Amniotic epithelial cell (primary cell): Measurements from ENCODE around the gene DNAH8.

Source experiments
- DNase-seq: peaks from one replicate; pipeline ENCODE4 v3.0.0-alpha.2; 2010; ENCODE audit warnings: low read depth

Gene DNAH8

GRCh38 chr6:39018103-39018502, 303.0 kb downstream of the DNAH8 start:
- no peak for DNase-seq

DNA sequence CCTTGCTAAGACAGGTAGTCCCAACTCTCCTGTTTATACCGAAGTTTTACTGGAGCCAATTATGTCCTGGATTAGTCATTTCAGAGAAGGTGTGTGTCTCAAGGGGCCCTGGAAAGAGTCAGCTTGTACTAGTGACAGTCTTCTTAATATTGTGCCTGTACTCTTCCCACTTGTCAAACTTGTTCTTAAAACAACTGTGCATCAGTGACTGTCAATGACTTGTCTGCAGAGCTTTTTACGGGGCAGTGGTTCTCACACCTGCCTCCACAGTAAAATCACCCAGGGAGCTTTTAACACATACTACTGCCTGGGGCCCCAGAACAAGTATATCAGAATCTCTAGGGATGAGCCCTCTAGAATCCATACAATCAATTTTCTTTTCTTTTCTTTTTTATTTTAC, 305.0 kb downstream of the DNAH8 start:
- no peak for DNase-seq

GRCh38 chr6:39021041-39021440, 305.9 kb downstream of the DNAH8 start:
- no peak for DNase-seq

- no peak for DNase-seq
These were observed 306.7 kb downstream of the DNAH8 start for GRCh38 chr6:39021779-39022178.

DNA sequence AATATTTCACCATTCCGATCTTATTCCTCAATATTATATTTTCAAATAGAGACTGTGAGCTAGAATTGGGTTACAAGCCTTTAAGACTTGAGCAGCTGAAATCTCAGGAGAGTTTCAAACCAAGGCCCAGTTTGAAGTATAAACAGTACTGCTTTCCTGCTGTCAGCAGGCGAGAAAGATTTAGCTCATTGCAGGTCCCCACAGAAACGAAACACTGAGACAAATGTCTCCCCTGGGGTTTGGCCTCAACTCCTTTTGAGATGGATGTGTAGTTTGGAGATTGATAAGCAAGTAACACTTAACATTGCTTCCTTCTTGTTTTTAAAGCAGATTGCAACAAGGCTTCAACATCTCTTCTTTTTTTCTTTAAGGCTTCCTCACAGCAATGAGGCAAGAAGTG, 311.1 kb downstream of the DNAH8 start:
- no peak for DNase-seq

GRCh38 chr6:39029156-39030011, 314.3 kb downstream of the DNAH8 start:
- DNase-seq: no peak

GRCh38 chr6:39035681-39036080, 320.6 kb downstream of the DNAH8 start:
- no peak for DNase-seq

GRCh38 chr6:39037082-39037508, 322.0 kb downstream of the DNAH8 start:
- DNase-seq: no peak

GRCh38 chr6:39037707-39038106, 322.6 kb downstream of the DNAH8 start:
- no peak for DNase-seq

GRCh38 chr6:39040080-39040673, 325.1 kb downstream of the DNAH8 start:
- no peak for DNase-seq

GRCh38 chr6:39041072-39041471, 326.0 kb downstream of the DNAH8 start:
- no peak for DNase-seq

- DNase-seq: no peak
These were observed 328.7 kb downstream of the DNAH8 start for GRCh38 chr6:39043776-39044175.

DNA sequence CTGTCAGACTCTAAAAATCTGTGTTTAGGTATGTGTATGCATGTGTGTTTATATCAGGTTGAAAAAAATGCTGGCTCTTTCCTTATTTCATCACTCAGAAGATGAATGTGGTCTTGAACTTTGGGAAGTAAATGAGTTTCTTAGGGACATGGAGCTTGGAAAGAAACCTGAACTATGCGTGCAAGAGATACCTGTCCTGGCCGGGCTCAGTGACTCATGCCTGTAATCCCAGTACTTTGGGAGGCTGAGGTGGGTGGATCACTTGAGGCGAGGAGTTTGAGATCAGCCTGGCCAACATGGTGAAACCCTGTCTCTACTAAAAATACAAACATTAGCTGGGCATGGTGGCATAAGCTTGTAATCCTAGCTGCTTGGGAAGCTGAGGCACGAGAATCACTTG, 329.1 kb downstream of the DNAH8 start:
- DNase-seq: no peak

- DNase-seq: no peak
These were observed 332.6 kb downstream of the DNAH8 start for GRCh38 chr6:39047434-39048327.

DNA sequence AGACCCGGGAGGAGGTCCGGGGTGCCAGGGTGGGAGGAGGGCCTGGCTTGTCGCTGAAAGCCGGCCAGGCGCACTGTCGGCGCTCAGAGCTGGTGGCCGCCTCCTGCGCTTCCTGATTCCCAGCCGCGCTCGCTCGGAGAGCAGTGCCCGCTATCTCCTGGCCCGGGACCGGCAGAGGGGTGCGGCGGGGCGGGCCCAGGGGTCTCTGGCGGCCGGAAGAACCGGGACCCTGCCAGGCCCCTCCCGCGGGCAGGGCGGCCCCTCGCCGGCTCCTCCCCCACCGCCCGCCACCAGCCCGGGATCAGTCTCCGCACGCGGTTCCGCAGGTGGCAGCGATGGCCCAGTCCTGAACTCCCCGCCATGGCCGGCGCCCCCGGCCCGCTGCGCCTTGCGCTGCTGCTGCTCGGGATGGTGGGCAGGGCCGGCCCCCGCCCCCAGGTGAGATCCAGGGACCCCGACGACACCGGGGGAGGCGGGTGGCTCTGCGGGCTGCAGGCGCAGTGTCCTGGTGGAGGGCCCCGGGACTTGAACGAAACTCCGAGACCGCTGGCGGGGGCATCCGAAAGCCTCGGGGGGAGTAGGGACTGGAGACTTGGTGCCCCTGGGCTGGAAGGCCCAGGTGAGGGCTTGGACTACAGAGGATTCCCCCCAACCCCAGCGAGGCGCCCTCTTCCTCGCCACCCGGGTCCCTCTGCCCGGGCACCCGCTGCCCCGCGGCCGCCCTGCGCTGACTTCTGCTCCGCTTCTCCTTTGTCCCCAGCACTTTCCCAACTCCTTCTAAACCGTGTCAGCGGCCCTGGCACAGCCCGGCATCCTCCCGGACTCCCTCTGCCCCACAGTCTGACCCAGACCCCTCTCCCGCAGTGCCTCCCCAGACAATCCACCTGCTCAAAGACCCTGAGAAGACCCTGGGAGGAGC, 333.6 kb downstream of the DNAH8 start, which contains the start of gene GLP1R:
Gene GLP1R (plus strand): TSS at position 301 of the 919 bp plus-strand sequence. CDS start 60 bp downstream, at position 361.
- no peak for DNase-seq

DNA sequence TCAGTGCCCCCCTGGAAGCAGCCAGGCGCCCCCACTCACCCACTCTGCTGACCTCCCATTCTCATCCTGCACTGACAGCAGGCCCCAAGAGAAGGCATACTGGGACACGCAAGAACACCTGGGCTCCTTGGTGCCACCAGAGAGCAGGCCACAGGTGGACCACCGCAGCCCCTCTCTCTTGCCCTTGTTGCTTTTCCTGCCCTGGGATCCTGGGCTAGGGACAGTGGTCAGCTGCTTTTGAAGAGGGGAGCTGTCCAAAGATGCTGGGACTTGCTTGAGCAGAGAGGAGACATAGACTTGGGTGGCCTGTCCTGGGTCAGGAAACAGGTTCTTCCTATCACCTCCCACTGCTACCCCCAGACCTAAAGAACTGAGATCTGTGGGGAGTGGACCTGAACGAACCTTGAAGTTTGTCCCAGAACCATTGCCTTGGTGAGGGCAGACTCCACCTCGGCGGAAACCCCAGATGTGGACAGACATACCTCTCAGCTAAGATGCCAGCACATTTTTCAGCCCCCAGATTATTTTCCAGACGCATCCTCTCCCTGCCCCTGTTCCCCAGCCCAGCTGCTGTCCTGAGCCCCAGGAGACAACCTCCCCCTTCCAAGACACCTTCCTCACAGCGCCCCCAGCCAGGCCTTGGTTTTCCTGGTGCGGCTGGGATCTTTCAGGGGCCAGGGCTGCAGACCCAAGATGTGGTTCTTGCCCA, 334.6 kb downstream of the DNAH8 start:
- no peak for DNase-seq

DNA sequence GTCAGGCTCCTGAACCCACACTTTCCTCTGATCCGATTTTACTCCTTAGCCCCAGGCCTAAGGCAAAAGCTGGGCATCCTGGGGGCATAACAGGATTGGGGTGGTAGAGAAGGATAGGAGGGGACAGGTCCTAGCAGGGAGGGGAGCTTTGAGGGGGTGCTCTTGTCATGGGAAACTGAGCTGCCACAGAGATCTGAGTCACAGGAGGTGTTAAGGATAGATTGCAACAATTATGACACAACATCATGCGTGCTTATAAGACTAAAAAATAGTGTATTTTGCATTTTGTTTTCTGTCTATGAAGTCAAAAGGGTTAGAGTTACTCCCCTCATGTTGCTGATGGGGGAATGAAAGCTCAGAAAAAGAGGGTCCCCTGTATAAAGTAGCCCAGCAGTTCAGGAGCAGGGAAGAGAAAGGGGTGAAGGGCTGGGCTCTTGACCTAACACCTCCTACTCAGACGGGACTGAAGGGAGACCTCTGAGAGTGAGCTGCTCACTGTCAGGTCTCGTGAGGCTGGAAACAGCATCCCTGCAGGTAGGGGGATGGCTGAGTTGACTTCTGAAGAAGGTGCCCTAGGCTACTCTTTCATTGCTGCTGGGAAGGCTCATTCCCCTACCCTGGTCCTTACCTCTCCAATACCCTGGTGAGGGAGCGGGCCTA, 335.5 kb downstream of the DNAH8 start:
- DNase-seq: no peak

DNA sequence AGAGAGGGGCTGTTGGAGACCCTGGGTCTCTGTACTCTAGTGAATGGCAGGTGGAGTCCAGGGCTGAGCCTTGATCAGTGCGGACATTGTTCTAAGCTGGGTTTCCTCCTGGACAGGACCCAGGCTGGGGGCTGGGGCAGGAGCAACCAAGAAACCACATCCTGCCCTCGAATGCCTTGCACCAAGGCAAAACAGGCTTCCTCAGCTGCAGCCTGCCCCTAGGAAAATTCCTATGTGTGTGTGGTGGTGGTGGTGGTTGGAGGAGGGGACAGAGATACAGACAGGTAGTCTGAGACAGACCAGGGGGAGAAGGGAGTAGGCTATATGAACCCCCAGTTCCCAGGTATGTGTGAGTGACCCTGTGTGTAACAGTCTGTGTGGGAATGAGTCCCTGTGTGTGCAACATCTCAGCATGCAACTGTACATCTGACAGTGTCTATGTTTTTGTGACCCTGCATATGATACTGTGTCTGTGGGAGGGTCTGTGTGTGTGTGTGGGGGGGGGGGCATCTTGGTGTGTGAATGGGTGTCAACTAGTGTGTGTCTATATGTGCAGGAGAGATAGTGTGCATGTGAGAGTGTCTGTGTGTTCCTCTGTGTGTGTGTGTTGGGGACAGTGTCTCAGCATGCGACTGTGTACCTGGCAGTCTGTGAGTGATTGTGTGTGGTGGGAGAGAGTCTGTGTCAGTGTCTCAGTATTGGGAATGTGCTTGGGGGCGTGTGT, 336.4 kb downstream of the DNAH8 start:
- no peak for DNase-seq

GRCh38 chr6:39053016-39053624, 338.0 kb downstream of the DNAH8 start:
- DNase-seq: no peak
